NB4 (cell line): ENCODE measurements around the gene SEMA4G.

Experiments used
- CTCF ChIP-seq: IDR thresholded peaks from one replicate; pipeline ENCODE4 v1.5.1; 2012; ENCODE audit warnings: low read depth, low read length
- POLR2A ChIP-seq: IDR thresholded peaks from 2 replicates; pipeline ENCODE4 v1.6.1; 2011; ENCODE audit warnings: mild to moderate bottlenecking; ENCODE audit not compliant: insufficient read length; ENCODE audit errors: extremely low read depth

- TF ChIP-seq CTCF, result no peak
- no peak for TF ChIP-seq POLR2A
These were observed 11.4 kb downstream of the SEMA4G start for GRCh38 chr10:100980711-100981110.
